Measurements from ENCODE around the gene GLYATL1B.
"Not testable (repeated sequence)": the region's sequence is repeated elsewhere in the genome, so short reads cannot be mapped to it uniquely, and the experiment has no call there.

GLYATL1B gene

DNA sequence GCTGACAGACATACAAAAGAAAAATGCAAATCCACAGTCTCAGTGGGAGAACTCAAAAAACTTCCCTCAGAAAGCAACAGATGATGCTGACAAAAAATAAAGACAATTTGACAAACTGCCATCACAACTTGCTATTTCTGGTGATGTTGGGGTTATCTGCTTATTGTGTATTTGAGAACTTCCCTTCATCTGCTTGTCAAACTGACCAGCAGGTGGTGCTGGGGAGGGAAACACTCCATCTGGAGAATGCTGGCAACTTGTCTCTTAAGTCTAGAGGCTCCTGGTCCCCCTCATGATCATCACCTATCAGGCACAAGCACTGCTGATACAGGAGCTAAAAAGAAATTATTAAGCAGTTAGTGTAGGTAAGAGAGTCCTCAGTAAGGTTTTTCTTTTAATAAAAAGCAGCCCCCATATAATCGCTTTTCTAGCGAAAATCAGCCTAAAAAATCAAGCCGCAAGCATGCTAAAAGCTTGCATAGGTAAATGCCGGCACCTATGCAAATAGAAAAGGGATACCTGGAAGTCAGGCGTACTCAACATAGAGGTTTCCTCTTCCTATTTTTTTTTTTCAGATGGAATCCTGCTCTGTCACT is 11.1 kb downstream of the GLYATL1B start:
- DNase-seq: no peak

DNA sequence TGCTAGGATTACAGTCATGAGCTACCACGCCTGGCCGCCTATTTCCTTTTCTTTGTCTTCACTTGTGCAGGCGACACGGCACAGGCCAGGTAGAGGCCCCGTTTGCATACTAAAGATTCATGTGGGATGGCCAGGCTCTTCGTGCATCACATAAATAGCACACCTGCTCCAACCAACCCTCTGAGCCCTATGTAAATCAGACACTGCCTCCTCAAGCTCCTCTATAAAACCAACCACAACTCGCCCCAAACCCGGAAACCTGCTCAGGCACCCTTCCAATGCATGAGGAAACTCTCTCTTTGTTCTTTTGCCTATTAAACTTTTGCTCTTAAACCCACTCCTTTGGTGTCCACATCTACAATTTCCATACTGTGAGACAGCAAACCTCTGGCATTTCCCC is 11.8 kb downstream of the GLYATL1B start:
- DNase-seq: not testable (repeated sequence)

DNA sequence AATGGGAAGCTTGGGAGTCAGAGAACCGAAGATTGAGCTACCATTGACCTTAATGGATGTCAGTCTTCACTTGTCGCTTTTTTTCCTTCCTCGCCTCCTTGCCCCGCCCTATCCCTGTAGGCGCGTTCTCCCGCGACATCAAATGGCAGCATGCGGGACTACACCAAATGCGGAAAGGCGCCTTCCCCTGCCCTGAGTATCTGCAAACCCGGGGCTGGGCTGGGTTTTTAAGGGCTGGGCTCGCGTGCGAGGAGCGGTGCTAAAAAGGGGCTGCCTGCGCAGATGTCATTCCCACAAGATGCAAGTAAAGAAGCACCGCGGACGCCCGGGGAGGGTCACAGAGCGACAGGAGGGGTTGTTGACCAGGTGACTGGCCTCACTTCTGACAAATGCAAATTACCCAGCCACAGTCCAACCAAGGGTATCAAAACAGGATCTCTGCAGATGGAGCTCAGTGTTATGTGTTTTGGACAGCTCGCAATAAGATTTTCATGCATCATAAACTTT is 16.2 kb downstream of the GLYATL1B start:
- DNase-seq: no peak

DNA sequence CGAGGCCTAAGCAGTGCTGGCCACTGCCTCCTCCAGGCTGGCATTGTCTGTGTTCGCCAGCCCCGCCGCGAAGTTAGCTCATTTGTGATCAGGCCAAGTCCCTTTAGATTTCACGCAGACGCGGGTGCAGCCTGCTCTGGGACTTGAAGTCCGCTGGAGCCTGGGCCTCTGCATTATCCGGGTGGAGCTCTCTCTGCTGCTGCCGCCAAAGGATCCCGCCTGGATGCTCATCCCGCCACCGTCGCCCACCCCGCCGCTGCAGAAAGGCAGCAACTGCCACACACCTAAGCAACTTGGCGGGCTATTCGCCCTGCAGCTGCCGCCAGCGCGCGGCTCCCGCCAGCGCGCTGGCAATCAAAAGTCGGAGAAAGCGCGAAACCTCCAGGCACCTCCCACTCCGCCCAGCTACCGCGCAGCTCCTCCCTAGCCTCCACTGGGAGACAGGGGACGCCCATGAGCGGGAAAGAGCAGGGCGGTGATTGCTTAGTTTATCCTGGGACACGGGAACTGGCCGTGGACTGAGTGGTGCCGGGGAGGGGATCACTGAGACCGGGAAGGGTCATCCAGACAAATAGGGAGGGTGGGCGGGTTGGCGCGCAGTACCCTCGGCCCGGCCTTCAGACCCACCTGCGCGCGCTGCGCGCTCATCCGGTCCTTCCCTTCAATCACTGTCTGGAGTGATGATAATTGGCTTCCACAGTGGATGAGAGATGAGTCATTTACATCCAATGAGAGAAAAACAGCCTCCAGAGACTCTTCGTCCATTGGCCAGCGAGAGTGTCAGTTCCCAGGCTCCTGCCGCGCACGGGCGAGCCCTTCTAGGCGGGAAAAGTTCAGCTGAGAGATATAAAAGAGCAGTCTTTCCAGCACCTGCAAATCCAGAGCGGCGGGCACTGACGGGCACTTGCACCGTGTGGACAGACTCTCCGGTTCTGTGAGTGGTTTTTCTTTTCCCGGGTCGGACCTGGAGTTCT is 20.5 kb downstream of the GLYATL1B start, which contains the start of gene FAM111B:
Gene FAM111B, plus strand, starts transcription at position 875 of the 974 bp plus-strand sequence. CDS start 2,389 bp downstream, outside the sequence.
- peak; percentile 62 for DNase-seq

- not testable (repeated sequence) for DNase-seq
These were observed 21.6 kb downstream of the GLYATL1B start for GRCh38 chr11:59107721-59108120.

- DNase-seq: no peak
These were observed 26.4 kb downstream of the GLYATL1B start for GRCh38 chr11:59112494-59112893.

GRCh38 chr11:59114344-59114743 is 28.2 kb downstream of the GLYATL1B start:
- no peak for DNase-seq

- DNase-seq: no peak
These were observed 29.4 kb downstream of the GLYATL1B start for GRCh38 chr11:59115553-59115952.

- DNase-seq: no peak
These were observed 31.7 kb downstream of the GLYATL1B start for GRCh38 chr11:59117774-59118173.

- DNase-seq: no peak
These were observed 33.7 kb downstream of the GLYATL1B start for GRCh38 chr11:59119826-59120225.

- no peak for DNase-seq
These were observed 49.7 kb downstream of the GLYATL1B start for GRCh38 chr11:59135648-59136461.

GRCh38 chr11:59136551-59136950 is 50.4 kb downstream of the GLYATL1B start:
- DNase-seq: not testable (repeated sequence)

GRCh38 chr11:59137190-59137589 is 51.1 kb downstream of the GLYATL1B start:
- DNase-seq: no peak

DNA sequence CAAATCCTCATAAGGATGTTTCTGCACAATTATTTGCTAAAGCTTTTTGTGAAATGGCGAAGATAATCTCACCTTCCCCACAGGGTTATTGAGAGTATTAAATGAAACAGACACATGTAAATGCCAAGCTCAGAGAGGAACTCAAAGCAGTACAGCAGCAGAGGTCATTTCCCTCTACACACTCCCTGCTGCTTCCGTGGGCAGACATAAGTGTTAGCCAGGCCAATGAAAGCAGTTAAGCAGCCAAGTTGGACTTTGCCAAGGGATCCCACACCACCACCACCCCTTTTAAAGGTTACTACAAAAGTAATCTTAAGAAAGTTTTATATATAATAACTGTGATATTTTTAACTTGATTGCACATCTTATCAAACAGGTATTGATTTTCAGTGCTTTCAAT is 52.5 kb downstream of the GLYATL1B start:
- DNase-seq: no peak

DNA sequence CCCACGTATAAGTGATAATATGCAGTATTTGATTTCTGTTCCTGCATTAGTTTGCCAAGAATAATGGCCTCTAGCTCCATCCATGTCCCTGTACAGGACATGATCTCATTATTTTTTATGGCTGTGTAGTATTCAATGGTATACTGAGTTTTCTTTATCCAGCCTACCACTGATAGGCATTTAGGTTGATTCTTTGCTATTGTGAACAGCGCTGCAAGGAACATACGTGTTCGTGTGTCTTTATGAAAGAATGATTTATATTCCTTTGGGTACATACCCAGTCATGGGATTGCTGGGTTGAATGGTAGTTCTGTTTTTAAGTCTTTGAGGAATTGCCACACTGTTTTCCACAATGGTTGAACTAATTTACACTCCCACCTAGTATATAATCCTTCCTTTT is 55.1 kb downstream of the GLYATL1B start:
- no peak for DNase-seq

- no peak for DNase-seq
These were observed 55.8 kb downstream of the GLYATL1B start for GRCh38 chr11:59141673-59142460.

DNA sequence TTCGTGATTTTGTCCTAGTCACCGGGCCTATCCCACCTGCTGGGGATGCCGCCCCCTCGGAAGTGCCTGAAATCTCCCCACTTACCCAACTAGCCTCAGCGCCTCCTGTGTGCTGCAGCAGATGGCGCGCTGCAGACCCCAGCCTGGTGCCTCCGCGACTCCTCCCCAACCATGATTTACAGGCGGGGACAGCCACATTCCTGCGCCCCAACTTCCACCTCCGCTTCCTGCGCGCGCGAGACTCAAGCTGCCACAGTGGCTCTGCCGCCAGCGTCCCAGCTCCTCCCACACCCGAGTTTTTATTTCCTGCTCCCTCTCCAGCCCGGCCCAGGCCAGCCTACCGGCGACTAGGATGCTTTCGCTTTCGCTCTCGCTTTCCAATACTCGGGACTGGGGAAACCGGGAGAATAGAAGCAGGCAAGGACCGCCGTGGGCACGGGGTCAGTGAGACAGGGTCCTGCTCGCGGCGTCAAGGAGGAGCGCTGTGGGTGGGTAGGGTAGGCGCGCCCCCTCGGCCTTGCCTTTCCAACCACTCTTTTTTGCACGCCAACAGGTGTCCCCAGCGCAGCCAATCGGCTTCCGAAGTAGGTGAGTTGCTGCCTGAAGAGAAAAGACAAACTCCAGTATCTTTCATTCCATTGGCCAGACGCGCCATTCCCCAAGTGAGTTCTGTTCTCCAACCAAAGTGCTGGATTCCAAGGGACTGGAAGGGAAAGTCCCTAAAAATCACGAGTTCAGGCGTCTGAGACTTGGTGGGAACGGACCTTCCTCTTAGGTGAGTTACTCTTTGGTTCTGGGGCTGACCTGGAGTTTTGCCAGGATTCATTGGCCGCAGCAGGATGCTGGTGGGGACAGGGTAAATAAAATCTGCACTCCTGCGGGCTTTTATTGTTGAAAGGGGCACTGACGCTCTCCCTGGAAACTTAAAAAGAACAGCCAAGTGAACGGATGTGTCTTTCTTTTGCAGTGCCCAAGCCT is 56.7 kb downstream of the GLYATL1B start, which contains the start of gene FAM111A:
Gene FAM111A, plus strand, starts transcription at position 327 of the 978 bp plus-strand sequence. CDS start 6,017 bp downstream, outside the sequence.
- no peak for DNase-seq

- no peak for DNase-seq
These were observed 58.0 kb downstream of the GLYATL1B start for GRCh38 chr11:59144096-59144495.

All from NCI-H2171 (cell line).